Thyroid gland (tissue), 4 donors: ENCODE measurements around the gene SCUBE3. TPM values are rescaled to one million over a fixed set of nuclear protein-coding genes. Genes with fewer than 3 reads are reported as not detected.

Source experiments
- DNase-seq, 2 donors: peaks; one replicate each; pipeline ENCODE4 v3.0.0-alpha.2; 2019
- H3K27ac ChIP-seq, 3 donors: fragments of 200-600 bp; sonication (generic); 1 replicate in 2 of 3; 2 replicates in 1 of 3; pipeline ENCODE4 v1.5.1; 2016 to 2019; ENCODE audit warnings: mild to moderate bottlenecking in 1 of 3, moderate library complexity in 1 of 3
- H3K27me3 ChIP-seq: fragments of 200-600 bp; sonication (generic); one replicate; pipeline ENCODE4 v1.5.1; 2019
- H3K36me3 ChIP-seq, 2 donors: fragments of 200-600 bp; sonication (generic); one replicate each; pipeline ENCODE4 v1.5.1; 2016 to 2019
- H3K4me1 ChIP-seq, 2 donors: fragments of 200-600 bp; sonication (generic); one replicate each; pipeline ENCODE4 v1.5.1; 2017 to 2019
- H3K4me3 ChIP-seq, 3 donors: fragments of 200-600 bp; sonication (generic); replicated peaks in 1 of 3; 1 replicate in 2 of 3; 2 replicates in 1 of 3; pipeline ENCODE4 v1.5.1; 2016; ENCODE audit warnings: mild to moderate bottlenecking in 1 of 3
- H3K9me3 ChIP-seq: fragments of 200-600 bp; sonication (generic); one replicate; pipeline ENCODE4 v1.5.1; 2017
- CTCF ChIP-seq, 6 experiments: fragments of 200-600 bp in 3 of 6; fragments of 450-650 bp in 3 of 6; sonication (generic) in 3 of 6; IDR thresholded peaks; one replicate each; pipeline ENCODE4 v1.5.1; 2016 to 2019; ENCODE audit warnings: antibody characterized with exemption in 6 of 6, mild to moderate bottlenecking in 2 of 6, inconsistent platforms in 1 of 6, moderate library complexity in 1 of 6
- POLR2A ChIP-seq, 2 donors: fragments of 450-650 bp; IDR thresholded peaks; one replicate each; pipeline ENCODE4 v1.6.1; 2017; ENCODE audit warnings: antibody characterized with exemption in 2 of 2, mild to moderate bottlenecking in 2 of 2, moderate library complexity in 1 of 2
- WGBS, 2 donors: methylation state at CpG; one replicate each; pipeline ENCODE4 v1.1.5; 2017; 5-methylcytosine and 5-hydroxymethylcytosine counted together
- intact Hi-C: fragments of 100-400 bp; cut with DNase I; formaldehyde crosslinking; loops from one replicate; pipeline ENCODE4 v1.15.1; 2023
- total RNA-seq, 4 donors: library from RNA; depleted of rRNA; stranded (reverse); fragments of >200 nt; gene quantifications; one replicate each; pipeline ENCODE4 v1.2.3, GENCODE V29; 2016

SCUBE3 gene
- total RNA-seq, 4 donors from 2014 or later: 45.5 to 119 (median 66.3) TPM

DNA sequence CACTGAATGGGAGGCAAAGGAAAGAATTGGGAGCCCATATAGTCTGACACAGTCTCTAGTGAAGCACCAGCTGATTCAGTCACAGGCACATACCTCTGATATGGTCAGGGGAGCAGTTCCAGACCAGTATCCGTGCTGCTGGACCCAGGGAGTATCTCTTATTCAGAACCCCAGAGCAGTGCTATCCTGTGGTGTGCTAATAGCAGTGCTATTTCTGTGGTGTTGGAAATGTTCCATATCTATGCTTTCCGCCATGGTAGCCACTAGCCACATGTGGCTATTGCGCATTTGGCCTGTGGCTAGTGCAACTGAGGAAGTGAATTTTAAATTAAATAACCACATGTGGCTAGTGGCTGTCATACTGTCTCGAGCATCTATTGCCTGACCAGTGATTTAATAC, 11.0 kb downstream of the SCUBE3 start:
- Histone ChIP-seq H3K27me3 (no peaks in the 10 kb centered on the region), H3K4me3 (no peak overlapping the region), H3K4me1 (peaks cover 20 to 28% of the 10 kb centered on the region in 2 donors), H3K36me3 (no peaks in the 10 kb centered on the region), H3K27ac (no peak overlapping the region), H3K9me3 (no peaks in the 10 kb centered on the region)
- no peak for TF ChIP-seq POLR2A (IDR thresholded peaks at IDR 0.05)
- no peak for TF ChIP-seq CTCF (IDR thresholded peaks at IDR 0.05)
- WGBS, 2 donors: 90 to 95% methylated on average over 4 of the region's 4 CpGs
- intact Hi-C loops: no loop called here
- DNase-seq: no peak

GRCh38 chr6:35228481-35228880, 14.7 kb downstream of the SCUBE3 start:
- WGBS, 2 donors: 95% methylated on average over 6 of the region's 6 CpGs
- Histone ChIP-seq H3K27ac (no peak overlapping the region), H3K36me3 (peaks cover 0 to 3% of the 10 kb centered on the region in 2 donors), H3K4me3 (no peak overlapping the region), H3K9me3 (no peaks in the 10 kb centered on the region), H3K4me1 (peaks cover 11 to 22% of the 10 kb centered on the region in 2 donors), H3K27me3 (no peaks in the 10 kb centered on the region)
- no peak for DNase-seq
- intact Hi-C loops: no loop called here
- TF ChIP-seq POLR2A (IDR thresholded peaks at IDR 0.05) (no peak), CTCF (IDR thresholded peaks at IDR 0.05) (no peak)

GRCh38 chr6:35229304-35229703, 15.5 kb downstream of the SCUBE3 start:
- Histone ChIP-seq H3K4me1 (peaks cover 11 to 22% of the 10 kb centered on the region in 2 donors), H3K27ac (peak overlapping the region in 1 of 3 donors; percentile 36), H3K36me3 (peaks cover 0 to 4% of the 10 kb centered on the region in 2 donors), H3K4me3 (no peak overlapping the region), H3K9me3 (no peaks in the 10 kb centered on the region), H3K27me3 (no peaks in the 10 kb centered on the region)
- no peak for TF ChIP-seq CTCF (IDR thresholded peaks at IDR 0.05)
- no peak for TF ChIP-seq POLR2A (IDR thresholded peaks at IDR 0.05)
- intact Hi-C loops: no loop called here
- no peak for DNase-seq
- WGBS, 2 donors: 92 to 95% methylated on average over 5 of the region's 5 CpGs

- 89 to 100% methylated on average over 1 of the region's 1 CpG for WGBS, 2 donors
- H3K9me3 ChIP-seq: no peaks in the 10 kb centered on the region
- H3K27ac ChIP-seq: peak overlapping the region in 2 of 3 donors; percentile 23 to 52
- H3K4me1 ChIP-seq: peaks cover 11 to 25% of the 10 kb centered on the region in 2 donors
- TF ChIP-seq CTCF (IDR thresholded peaks at IDR 0.05): no peak
- no peak for TF ChIP-seq POLR2A (IDR thresholded peaks at IDR 0.05)
- no peak overlapping the region for H3K4me3 ChIP-seq
- H3K36me3 ChIP-seq: peaks cover 0 to 4% of the 10 kb centered on the region in 2 donors
- DNase-seq: no peak
- intact Hi-C loops: no loop called here
- H3K27me3 ChIP-seq: no peaks in the 10 kb centered on the region
These were observed 16.7 kb downstream of the SCUBE3 start for GRCh38 chr6:35230498-35230897.

- intact Hi-C loops: no loop called here
- peaks cover 15 to 30% of the 10 kb centered on the region in 2 donors for H3K4me1 ChIP-seq
- no peak overlapping the region for H3K4me3 ChIP-seq
- H3K36me3 ChIP-seq: peaks cover 0 to 4% of the 10 kb centered on the region in 2 donors
- no peaks in the 10 kb centered on the region for H3K27me3 ChIP-seq
- H3K9me3 ChIP-seq: no peaks in the 10 kb centered on the region
- TF ChIP-seq POLR2A (IDR thresholded peaks at IDR 0.05) (no peak), CTCF (IDR thresholded peaks at IDR 0.05) (no peak)
- WGBS, 2 donors: 17% methylated on average over 1 of the region's 1 CpG; no CpG with 5 or more reads in 1 of the 2 donors
- peak; percentile 91 to 93 for DNase-seq
- peak overlapping the region in 1 of 3 donors; percentile 52 for H3K27ac ChIP-seq
These were observed 17.2 kb downstream of the SCUBE3 start for GRCh38 chr6:35230950-35231349.
